Measurements from ENCODE around the gene GYG2.

The GYG2 gene

DNA sequence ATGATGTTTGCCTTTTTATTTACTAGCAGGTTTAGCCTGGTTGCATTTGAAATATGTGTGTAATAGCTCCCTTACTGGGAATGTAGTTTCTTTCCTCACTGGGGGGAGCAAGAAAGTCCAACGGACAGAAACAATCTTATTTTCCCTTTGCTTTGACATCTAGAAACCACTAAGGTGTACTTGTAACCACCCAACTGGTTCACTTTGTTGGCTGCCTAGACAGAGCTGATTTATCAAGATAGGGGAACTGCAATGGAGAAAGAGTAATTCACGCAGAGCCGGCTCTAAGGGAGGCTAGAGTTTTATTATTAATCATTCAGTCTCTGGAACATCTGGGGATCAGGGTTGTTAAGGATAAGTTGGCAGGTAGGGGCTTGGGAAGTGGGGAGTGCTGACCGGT is 46.6 kb upstream of the GYG2 start:
- H3K4me2 ChIP-seq (ENCODE audit: low read length) = no peak overlapping the region
- H3K36me3 ChIP-seq (ENCODE audit: insufficient read depth, low read length) = no peaks in the 10 kb centered on the region

DNA sequence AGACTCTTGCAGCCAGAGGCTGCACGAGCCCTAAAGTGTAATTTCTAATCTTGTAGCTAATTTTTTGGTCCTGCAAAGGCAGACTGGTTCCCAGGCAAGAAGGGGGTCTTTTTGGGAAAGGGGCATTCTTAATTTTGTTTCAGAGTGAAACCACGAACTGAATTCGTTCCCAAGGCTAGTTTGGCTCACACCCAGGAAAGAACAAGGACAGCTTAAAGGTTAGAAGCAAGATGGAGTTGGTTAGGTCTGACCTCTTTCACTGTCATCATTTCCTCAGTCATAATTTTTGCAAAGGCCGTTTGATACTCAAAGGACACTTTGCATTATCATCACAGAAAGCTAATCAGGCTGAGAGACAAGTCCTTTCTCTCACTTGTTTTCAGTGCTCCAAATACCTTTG is 46.0 kb upstream of the GYG2 start:
- no peak overlapping the region for H3K27ac ChIP-seq (ENCODE audit: low read depth, low read length, poor library complexity, severe bottlenecking)
- no peaks in the 10 kb centered on the region for H4K20me1 ChIP-seq (ENCODE audit: insufficient read depth, low read length)
- no peaks in the 10 kb centered on the region for H3K36me3 ChIP-seq (ENCODE audit: insufficient read depth, low read length)
- no peak overlapping the region for H3K9ac ChIP-seq (ENCODE audit: low read length)
- no peak overlapping the region for H3K4me3 ChIP-seq (ENCODE audit: low read depth, low read length, poor library complexity, severe bottlenecking)
- TF ChIP-seq EZH2 (IDR thresholded peaks at IDR 0.05; ENCODE audit: borderline replicate concordance, low read length) = no peak
- TF ChIP-seq, protein P1, sequence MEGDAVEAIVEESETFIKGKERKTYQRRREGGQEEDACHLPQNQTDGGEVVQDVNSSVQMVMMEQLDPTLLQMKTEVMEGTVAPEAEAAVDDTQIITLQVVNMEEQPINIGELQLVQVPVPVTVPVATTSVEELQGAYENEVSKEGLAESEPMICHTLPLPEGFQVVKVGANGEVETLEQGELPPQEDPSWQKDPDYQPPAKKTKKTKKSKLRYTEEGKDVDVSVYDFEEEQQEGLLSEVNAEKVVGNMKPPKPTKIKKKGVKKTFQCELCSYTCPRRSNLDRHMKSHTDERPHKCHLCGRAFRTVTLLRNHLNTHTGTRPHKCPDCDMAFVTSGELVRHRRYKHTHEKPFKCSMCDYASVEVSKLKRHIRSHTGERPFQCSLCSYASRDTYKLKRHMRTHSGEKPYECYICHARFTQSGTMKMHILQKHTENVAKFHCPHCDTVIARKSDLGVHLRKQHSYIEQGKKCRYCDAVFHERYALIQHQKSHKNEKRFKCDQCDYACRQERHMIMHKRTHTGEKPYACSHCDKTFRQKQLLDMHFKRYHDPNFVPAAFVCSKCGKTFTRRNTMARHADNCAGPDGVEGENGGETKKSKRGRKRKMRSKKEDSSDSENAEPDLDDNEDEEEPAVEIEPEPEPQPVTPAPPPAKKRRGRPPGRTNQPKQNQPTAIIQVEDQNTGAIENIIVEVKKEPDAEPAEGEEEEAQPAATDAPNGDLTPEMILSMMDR (IDR thresholded peaks at IDR 0.05; ENCODE audit: low read length) = no peak
- H3K27me3 ChIP-seq (ENCODE audit: insufficient read depth, low read length) = no peaks in the 10 kb centered on the region
- no peaks in the 10 kb centered on the region for H3K79me2 ChIP-seq (ENCODE audit: insufficient read depth, low read length)
- no peaks in the 10 kb centered on the region for H3K4me1 ChIP-seq (ENCODE audit: insufficient read depth, low read length, severe bottlenecking)
- H3K9me3 ChIP-seq (ENCODE audit: low read length) = no peaks in the 10 kb centered on the region
- H3K4me2 ChIP-seq (ENCODE audit: low read length) = no peak overlapping the region
- no peaks in the 10 kb centered on the region for H3F3A ChIP-seq (ENCODE audit: insufficient read depth, low read length)
- H3K9me2 ChIP-seq (ENCODE audit: low read depth, low read length) = no peaks in the 10 kb centered on the region
- no peak overlapping the region for H2AFZ ChIP-seq (ENCODE audit: low read length)

More for the DNA sequence above, 46.6 kb upstream of the GYG2 start:
- H3K27ac ChIP-seq (ENCODE audit: low read depth, low read length, poor library complexity, severe bottlenecking) = no peak overlapping the region
- no peak overlapping the region for H3K9ac ChIP-seq (ENCODE audit: low read length)
- no peak overlapping the region for H2AFZ ChIP-seq (ENCODE audit: low read length)
- H4K20me1 ChIP-seq (ENCODE audit: insufficient read depth, low read length) = no peaks in the 10 kb centered on the region
- no peaks in the 10 kb centered on the region for H3K27me3 ChIP-seq (ENCODE audit: insufficient read depth, low read length)
- no peaks in the 10 kb centered on the region for H3K79me2 ChIP-seq (ENCODE audit: insufficient read depth, low read length)
- H3K4me1 ChIP-seq (ENCODE audit: insufficient read depth, low read length, severe bottlenecking) = no peaks in the 10 kb centered on the region
- H3K9me2 ChIP-seq (ENCODE audit: low read depth, low read length) = no peaks in the 10 kb centered on the region
- no peak overlapping the region for H3K4me3 ChIP-seq (ENCODE audit: low read depth, low read length, poor library complexity, severe bottlenecking)
- no peaks in the 10 kb centered on the region for H3F3A ChIP-seq (ENCODE audit: insufficient read depth, low read length)
- H3K9me3 ChIP-seq (ENCODE audit: low read length) = no peaks in the 10 kb centered on the region
- TF ChIP-seq, protein P1 (IDR thresholded peaks at IDR 0.05; ENCODE audit: low read length) = no peak
- no peak for TF ChIP-seq EZH2 (IDR thresholded peaks at IDR 0.05; ENCODE audit: borderline replicate concordance, low read length)

DNA sequence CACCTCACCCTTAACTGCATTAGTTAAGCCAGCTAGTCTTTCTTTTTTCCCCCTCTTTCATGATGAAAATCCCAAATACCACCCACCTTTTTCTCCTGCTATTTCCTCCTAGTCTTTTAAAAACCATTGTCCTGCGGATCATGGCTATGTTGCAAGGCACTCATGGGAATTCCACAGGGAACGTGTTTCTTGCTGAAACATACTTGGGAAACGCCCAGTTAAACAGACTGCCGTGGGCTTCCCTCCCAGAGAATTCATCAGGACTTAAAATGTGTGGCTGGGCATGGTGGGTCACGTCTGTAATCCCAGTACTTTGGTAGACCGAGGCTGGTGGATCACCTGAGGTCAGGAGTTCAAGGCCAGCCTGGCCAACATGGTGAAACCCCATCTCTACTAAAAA is 44.7 kb upstream of the GYG2 start:
- no peak for TF ChIP-seq EZH2 (IDR thresholded peaks at IDR 0.05; ENCODE audit: borderline replicate concordance, low read length)
- TF ChIP-seq, protein P1 (IDR thresholded peaks at IDR 0.05; ENCODE audit: low read length) = no peak
- Histone ChIP-seq H3K27me3 (ENCODE audit: insufficient read depth, low read length) (no peaks in the 10 kb centered on the region), H3K36me3 (ENCODE audit: insufficient read depth, low read length) (no peaks in the 10 kb centered on the region), H3K79me2 (ENCODE audit: insufficient read depth, low read length) (no peaks in the 10 kb centered on the region), H3K9me3 (ENCODE audit: low read length) (no peaks in the 10 kb centered on the region), H3K9ac (ENCODE audit: low read length) (no peak overlapping the region), H3K4me3 (ENCODE audit: low read depth, low read length, poor library complexity, severe bottlenecking) (no peak overlapping the region), H3F3A (ENCODE audit: insufficient read depth, low read length) (no peaks in the 10 kb centered on the region), H3K27ac (ENCODE audit: low read depth, low read length, poor library complexity, severe bottlenecking) (no peak overlapping the region), H3K4me1 (ENCODE audit: insufficient read depth, low read length, severe bottlenecking) (no peaks in the 10 kb centered on the region), H3K9me2 (ENCODE audit: low read depth, low read length) (no peaks in the 10 kb centered on the region), H4K20me1 (ENCODE audit: insufficient read depth, low read length) (no peaks in the 10 kb centered on the region), H3K4me2 (ENCODE audit: low read length) (no peak overlapping the region), H2AFZ (ENCODE audit: low read length) (no peak overlapping the region)

Data from OCI-LY1 (cell line).